B cell (primary cell): ENCODE data around the gene HPGD. TPM values are rescaled to one million over a fixed set of nuclear protein-coding genes. Genes with fewer than 3 reads are reported as not detected.

ENCODE experiments used
- ATAC-seq: fragments of 200-7000 bp; cut with Tn5 transposase; one replicate; pipeline ENCODE4 v1.10.0; 2021; ENCODE audit warnings: low read depth, mild to moderate bottlenecking, moderate number of reproducible peaks, moderate library complexity
- CTCF ChIA-PET: fragments of 350-600 bp; sonication (Branson Sonifier 250); formaldehyde crosslinking; loops from one replicate; lab custom pipeline; 2021; ENCODE audit warnings: antibody characterized with exemption, inconsistent platforms; lab: Charles Lee
- POLR2A ChIA-PET: fragments of 350-600 bp; sonication (Branson Sonifier 250); formaldehyde crosslinking; loops from one replicate; lab custom pipeline; 2021; ENCODE audit warnings: antibody characterized with exemption; lab: Charles Lee
- DNase-seq: peaks from one replicate; pipeline ENCODE4 v3.0.0; 2013
- H2AFZ ChIP-seq: 2 replicates; pipeline ENCODE4 v1.6.1; 2012; ENCODE audit warnings: mild to moderate bottlenecking, low read depth, low read length; ENCODE audit not compliant: insufficient read depth, poor library complexity, severe bottlenecking
- H3K27ac ChIP-seq, 2 donors: 1 replicate in 1 of 2; 2 replicates in 1 of 2; pipeline ENCODE4 v1.5.1; 2012 to 2013; ENCODE audit warnings: low read length in 2 of 2, mild to moderate bottlenecking in 2 of 2, moderate library complexity in 1 of 2
- H3K27me3 ChIP-seq, 4 experiments: fragments of 200-600 bp in 1 of 4; sonication (generic) in 1 of 4; replicated peaks in 1 of 4; 1 replicate in 2 of 4; 2 replicates in 2 of 4; pipeline versions ENCODE4 v1.6.1 to v1.7.0; 2013 to 2016; ENCODE audit warnings: low read length in 3 of 4, mild to moderate bottlenecking in 2 of 4, mixed read lengths in 1 of 4, moderate library complexity in 1 of 4; ENCODE audit not compliant: insufficient read depth in 4 of 4, control insufficient read depth in 3 of 4; ENCODE audit errors: control extremely low read depth in 1 of 4
- H3K36me3 ChIP-seq, 2 experiments: replicated peaks in 1 of 2; 1 replicate in 1 of 2; 2 replicates in 1 of 2; pipeline versions ENCODE4 v1.6.1 to v1.7.1; 2013; ENCODE audit warnings: low read length in 1 of 2; ENCODE audit not compliant: insufficient read depth in 2 of 2, control insufficient read depth in 1 of 2; ENCODE audit errors: control extremely low read depth in 1 of 2, extremely low read depth in 1 of 2
- H3K4me1 ChIP-seq, 2 donors: fragments of 200-600 bp in 1 of 2; sonication (generic) in 1 of 2; 1 replicate in 1 of 2; 2 replicates in 1 of 2; pipeline versions ENCODE4 v1.5.1 to v1.6.1; 2013 to 2017; ENCODE audit warnings: low read length in 2 of 2; ENCODE audit not compliant: control insufficient read depth in 2 of 2, insufficient read depth in 2 of 2
- H3K4me2 ChIP-seq: replicated peaks from 2 replicates; pipeline ENCODE3; 2012; ENCODE audit warnings: mild to moderate bottlenecking, low read depth, low read length; ENCODE audit not compliant: poor library complexity, severe bottlenecking
- H3K4me3 ChIP-seq, 5 experiments: fragments of 200-600 bp in 1 of 5; sonication (generic) in 1 of 5; 1 replicate in 3 of 5; 2 replicates in 2 of 5; pipeline versions ENCODE4 v1.5.1 to v1.7.0; 2011 to 2016; ENCODE audit warnings: low read length in 4 of 5, mild to moderate bottlenecking in 4 of 5, low read depth in 2 of 5, control low read depth in 1 of 5, moderate library complexity in 1 of 5; ENCODE audit not compliant: insufficient read depth in 1 of 5; ENCODE audit errors: control extremely low read depth in 1 of 5, extremely low read depth in 1 of 5
- H3K79me2 ChIP-seq: fragments of 200-600 bp; sonication (generic); one replicate; pipeline ENCODE4 v1.6.0; 2016; ENCODE audit warnings: low read length; ENCODE audit not compliant: control insufficient read depth, insufficient read depth
- H3K9ac ChIP-seq: fragments of 200-600 bp; sonication (generic); 2 replicates; pipeline ENCODE4 v1.6.1; 2017; ENCODE audit warnings: mild to moderate bottlenecking, low read length, moderate library complexity
- H3K9me3 ChIP-seq, 3 donors: one replicate each; pipeline versions ENCODE4 v1.6.1 to v1.7.1; 2013; ENCODE audit warnings: low read length in 2 of 3; ENCODE audit not compliant: control insufficient read depth in 2 of 3, insufficient read depth in 1 of 3; ENCODE audit errors: control extremely low read depth in 1 of 3
- H4K20me1 ChIP-seq: 2 replicates; pipeline ENCODE4 v1.6.0; 2012; ENCODE audit warnings: mild to moderate bottlenecking, low read length; ENCODE audit not compliant: insufficient read depth, control insufficient read depth, poor library complexity, severe bottlenecking
- H3K27ac Mint-ChIP-seq: one replicate; pipeline ENCODE4 v1.8.0; 2021; ENCODE audit warnings: mixed read lengths
- H3K27me3 Mint-ChIP-seq: one replicate; pipeline ENCODE4 v1.8.0; 2021; ENCODE audit warnings: mixed read lengths
- H3K4me1 Mint-ChIP-seq: one replicate; pipeline ENCODE4 v1.8.0; 2021; ENCODE audit warnings: mixed read lengths
- H3K4me3 Mint-ChIP-seq: one replicate; pipeline ENCODE4 v1.8.0; 2021; ENCODE audit warnings: mixed read lengths
- H3K9me3 Mint-ChIP-seq: one replicate; pipeline ENCODE4 v1.8.0; 2022; ENCODE audit warnings: mixed read lengths; ENCODE audit not compliant: insufficient read depth
- EZH2 ChIP-seq: IDR thresholded peaks from 2 replicates; pipeline ENCODE4 v1.6.1; 2012; ENCODE audit warnings: borderline replicate concordance, low read depth, mild to moderate bottlenecking, moderate library complexity, low read length; ENCODE audit not compliant: insufficient read depth, poor library complexity, severe bottlenecking
- WGBS: methylation state at CpG from one replicate; pipeline ENCODE4 v1.1.5; 2013; ENCODE audit warnings: missing lambda C conversion rate; ENCODE audit not compliant: insufficient coverage; 5-methylcytosine and 5-hydroxymethylcytosine counted together
- intact Hi-C: fragments of 100-400 bp; cut with micrococcal nuclease; formaldehyde crosslinking; loops from one replicate; pipeline ENCODE4 v1.10.0; 2022
- polyA plus RNA-seq: library from polyadenylated mRNA; depleted of rRNA; stranded (reverse); fragments of >200 nt; gene quantifications from 2 replicates; pipeline ENCODE4 v1.2.3, GENCODE V29; 2012
- total RNA-seq, 2 donors: library from RNA; stranded (reverse); fragments of 120-200 nt in 1 of 2; gene quantifications; 1 replicate in 1 of 2; 2 replicates in 1 of 2; pipeline versions ENCODE4 v1.2.3 to v1.2.4, GENCODE V29; 2013 to 2022
- TF ChIP-seq, protein P1 (sequence below): fragments of 200-600 bp; IDR thresholded peaks from one replicate; pipeline ENCODE4 v1.8.0; 2022; ENCODE audit warnings: antibody characterized with exemption, mild to moderate bottlenecking

Gene HPGD
- total and polyA plus RNA-seq, 2 donors (not counting 1 experiment from before 2014, with no cell fraction given): 0.67 TPM; not detected in 1

DNA sequence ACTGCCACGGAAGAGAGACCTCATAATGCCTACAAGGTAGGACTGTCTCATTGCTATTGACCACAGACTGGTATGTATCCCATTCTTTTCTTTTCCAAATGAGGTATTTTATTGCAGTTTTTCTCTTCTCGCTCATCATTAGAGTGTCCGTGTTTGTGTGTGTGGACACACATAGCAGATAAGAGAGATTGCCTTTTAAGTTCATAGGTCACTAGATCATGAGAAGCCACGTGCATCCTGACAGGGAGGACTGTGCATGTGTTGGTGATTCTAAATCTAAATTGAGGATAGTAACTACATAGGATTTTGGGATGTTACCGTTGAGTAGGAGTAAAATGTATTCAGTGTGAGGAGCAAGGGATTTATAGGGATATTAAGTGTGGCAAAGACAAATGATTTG lies 37.3 kb downstream of the HPGD start:
- ChIA-PET POLR2A (no interaction called here), CTCF (no interaction called here)
- no peaks in the 10 kb centered on the region for H3K79me2 ChIP-seq
- H3K27ac ChIP-seq: no peak overlapping the region
- no peak overlapping the region for H3K4me2 ChIP-seq
- ATAC-seq (no peak), DNase-seq (no peak)
- no peak overlapping the region for H2AFZ ChIP-seq
- no peak overlapping the region for H3K9ac ChIP-seq
- Mint-ChIP-seq H3K4me1 (no peaks in the 10 kb centered on the region), H3K4me3 (no peak overlapping the region), H3K27me3 (no peaks in the 10 kb centered on the region), H3K9me3 (no peaks in the 10 kb centered on the region), H3K27ac (no peak overlapping the region)
- no peaks in the 10 kb centered on the region for H3K4me1 ChIP-seq
- no peaks in the 10 kb centered on the region for H3K9me3 ChIP-seq
- H3K36me3 ChIP-seq: no peaks in the 10 kb centered on the region
- intact Hi-C loops: no loop called here
- TF ChIP-seq EZH2: no peak
- TF ChIP-seq, protein P1, sequence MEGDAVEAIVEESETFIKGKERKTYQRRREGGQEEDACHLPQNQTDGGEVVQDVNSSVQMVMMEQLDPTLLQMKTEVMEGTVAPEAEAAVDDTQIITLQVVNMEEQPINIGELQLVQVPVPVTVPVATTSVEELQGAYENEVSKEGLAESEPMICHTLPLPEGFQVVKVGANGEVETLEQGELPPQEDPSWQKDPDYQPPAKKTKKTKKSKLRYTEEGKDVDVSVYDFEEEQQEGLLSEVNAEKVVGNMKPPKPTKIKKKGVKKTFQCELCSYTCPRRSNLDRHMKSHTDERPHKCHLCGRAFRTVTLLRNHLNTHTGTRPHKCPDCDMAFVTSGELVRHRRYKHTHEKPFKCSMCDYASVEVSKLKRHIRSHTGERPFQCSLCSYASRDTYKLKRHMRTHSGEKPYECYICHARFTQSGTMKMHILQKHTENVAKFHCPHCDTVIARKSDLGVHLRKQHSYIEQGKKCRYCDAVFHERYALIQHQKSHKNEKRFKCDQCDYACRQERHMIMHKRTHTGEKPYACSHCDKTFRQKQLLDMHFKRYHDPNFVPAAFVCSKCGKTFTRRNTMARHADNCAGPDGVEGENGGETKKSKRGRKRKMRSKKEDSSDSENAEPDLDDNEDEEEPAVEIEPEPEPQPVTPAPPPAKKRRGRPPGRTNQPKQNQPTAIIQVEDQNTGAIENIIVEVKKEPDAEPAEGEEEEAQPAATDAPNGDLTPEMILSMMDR: no peak
- WGBS: 88% methylated on average over 2 of the region's 5 CpGs
- H4K20me1 ChIP-seq: no peaks in the 10 kb centered on the region
- no peak overlapping the region for H3K4me3 ChIP-seq
- no peaks in the 10 kb centered on the region for H3K27me3 ChIP-seq

DNA sequence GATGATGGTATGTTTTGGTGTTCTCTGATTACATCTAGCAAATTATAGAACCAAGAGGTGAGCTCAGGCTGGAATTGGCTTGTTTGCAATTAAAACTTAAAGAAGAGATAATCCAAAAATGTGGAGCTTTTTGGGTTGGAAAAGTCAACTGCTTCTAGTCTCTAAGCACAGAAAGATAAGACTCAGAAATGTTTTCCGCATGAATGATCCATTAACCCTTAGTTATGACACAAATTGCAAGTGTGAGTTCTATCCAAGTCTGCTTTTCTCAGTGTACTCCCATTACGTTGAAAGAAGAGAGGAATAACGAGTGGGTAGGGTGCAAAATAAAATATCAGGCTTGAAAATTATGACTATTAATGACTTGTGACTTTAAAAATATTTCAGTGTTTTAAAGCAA lies 38.5 kb downstream of the HPGD start:
- Histone ChIP-seq H3K9ac (no peak overlapping the region), H3K4me3 (no peak overlapping the region), H3K36me3 (no peaks in the 10 kb centered on the region), H2AFZ (no peak overlapping the region), H3K27ac (no peak overlapping the region), H4K20me1 (no peaks in the 10 kb centered on the region), H3K9me3 (peaks cover 0 to 2% (median 0%) of the 10 kb centered on the region in 3 donors), H3K79me2 (no peaks in the 10 kb centered on the region), H3K4me1 (no peaks in the 10 kb centered on the region), H3K4me2 (no peak overlapping the region), H3K27me3 (no peaks in the 10 kb centered on the region)
- CTCF ChIA-PET: no interaction called here
- DNase-seq (no peak), ATAC-seq (no peak)
- Mint-ChIP-seq H3K4me3 (no peak overlapping the region), H3K27ac (no peak overlapping the region), H3K27me3 (no peaks in the 10 kb centered on the region), H3K4me1 (no peaks in the 10 kb centered on the region), H3K9me3 (no peaks in the 10 kb centered on the region)
- no CpG with 5 or more reads among the region's 3 CpGs for WGBS
- TF ChIP-seq, protein P1: no peak
- TF ChIP-seq EZH2: no peak
- POLR2A ChIA-PET: no interaction called here
- intact Hi-C loops: no loop called here
